Brain microvascular endothelial cell (primary cell): ENCODE data around the gene EHD4.
A peak's percentile ranks its signal among the peaks of the same experiment; 100 is the strongest.

Experiments used
- DNase-seq: peaks from one replicate; pipeline ENCODE4 v3.0.0-alpha.2; 2020
- H3K27ac ChIP-seq: fragments of 250-450 bp; sonication (Bioruptor Pico); 2 replicates; pipeline ENCODE4 v1.5.1; 2020; ENCODE audit warnings: mild to moderate bottlenecking, moderate library complexity
- H3K27me3 ChIP-seq: fragments of 250-450 bp; sonication (Bioruptor Pico); replicated peaks from 2 replicates; pipeline ENCODE4 v1.5.1; 2020; ENCODE audit warnings: mild to moderate bottlenecking
- H3K36me3 ChIP-seq: fragments of 250-450 bp; sonication (Bioruptor Pico); replicated peaks from 2 replicates; pipeline ENCODE4 v1.5.1; 2020; ENCODE audit warnings: mild to moderate bottlenecking
- H3K4me3 ChIP-seq: 2 replicates; pipeline ENCODE4 v1.5.1; 2011; ENCODE audit warnings: low read depth, mild to moderate bottlenecking, control low read depth, low read length, moderate library complexity
- in situ Hi-C: cut with HindIII; loops from 2 replicates; pipeline ENCODE4 v1.10.0; 2017; ENCODE audit warnings: low sequenced_read_pairs, low pct_ligation_motif_present
- TF ChIP-seq, protein P1 (sequence below): IDR thresholded peaks from 2 replicates; pipeline ENCODE4 v1.5.1; 2011; ENCODE audit warnings: low read depth, mild to moderate bottlenecking, moderate library complexity, low read length, control low read depth, inconsistent platforms; ENCODE audit errors: missing control alignments

The EHD4 gene

GRCh38 chr15:41985236-41986160 is 13.1 kb upstream of the EHD4 start:
- Histone ChIP-seq H3K36me3 (no peaks in the 10 kb centered on the region), H3K27ac (no peak overlapping the region), H3K27me3 (no peaks in the 10 kb centered on the region), H3K4me3 (no peak overlapping the region)
- in situ Hi-C loops, result no loop called here
- TF ChIP-seq, protein P1, sequence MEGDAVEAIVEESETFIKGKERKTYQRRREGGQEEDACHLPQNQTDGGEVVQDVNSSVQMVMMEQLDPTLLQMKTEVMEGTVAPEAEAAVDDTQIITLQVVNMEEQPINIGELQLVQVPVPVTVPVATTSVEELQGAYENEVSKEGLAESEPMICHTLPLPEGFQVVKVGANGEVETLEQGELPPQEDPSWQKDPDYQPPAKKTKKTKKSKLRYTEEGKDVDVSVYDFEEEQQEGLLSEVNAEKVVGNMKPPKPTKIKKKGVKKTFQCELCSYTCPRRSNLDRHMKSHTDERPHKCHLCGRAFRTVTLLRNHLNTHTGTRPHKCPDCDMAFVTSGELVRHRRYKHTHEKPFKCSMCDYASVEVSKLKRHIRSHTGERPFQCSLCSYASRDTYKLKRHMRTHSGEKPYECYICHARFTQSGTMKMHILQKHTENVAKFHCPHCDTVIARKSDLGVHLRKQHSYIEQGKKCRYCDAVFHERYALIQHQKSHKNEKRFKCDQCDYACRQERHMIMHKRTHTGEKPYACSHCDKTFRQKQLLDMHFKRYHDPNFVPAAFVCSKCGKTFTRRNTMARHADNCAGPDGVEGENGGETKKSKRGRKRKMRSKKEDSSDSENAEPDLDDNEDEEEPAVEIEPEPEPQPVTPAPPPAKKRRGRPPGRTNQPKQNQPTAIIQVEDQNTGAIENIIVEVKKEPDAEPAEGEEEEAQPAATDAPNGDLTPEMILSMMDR, result no peak
- DNase-seq, result no peak

DNA sequence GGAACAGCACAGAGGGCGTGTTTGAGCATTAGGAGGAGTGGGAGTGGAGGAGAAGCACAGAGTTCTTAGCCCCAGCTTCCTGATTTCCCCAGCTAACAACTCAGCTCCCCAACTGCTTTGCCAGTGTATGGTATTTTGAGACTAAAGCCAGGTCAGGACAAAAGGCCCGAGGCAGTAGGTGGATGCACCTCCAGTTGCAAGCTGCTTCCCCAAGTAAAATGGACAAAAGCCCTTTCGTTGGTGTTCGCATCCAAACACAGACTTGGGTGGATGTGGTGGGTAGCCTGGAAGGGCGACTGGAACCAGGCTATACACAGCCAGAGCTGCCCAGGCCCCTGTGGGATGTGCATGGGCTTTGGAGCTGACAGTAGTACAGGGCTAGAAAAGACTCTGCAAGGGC is 12.3 kb upstream of the EHD4 start:
- Histone ChIP-seq H3K4me3 (no peak overlapping the region), H3K36me3 (no peaks in the 10 kb centered on the region), H3K27ac (no peak overlapping the region), H3K27me3 (no peaks in the 10 kb centered on the region)
- TF ChIP-seq, protein P1, result no peak
- in situ Hi-C loops, result no loop called here
- no peak for DNase-seq

DNA sequence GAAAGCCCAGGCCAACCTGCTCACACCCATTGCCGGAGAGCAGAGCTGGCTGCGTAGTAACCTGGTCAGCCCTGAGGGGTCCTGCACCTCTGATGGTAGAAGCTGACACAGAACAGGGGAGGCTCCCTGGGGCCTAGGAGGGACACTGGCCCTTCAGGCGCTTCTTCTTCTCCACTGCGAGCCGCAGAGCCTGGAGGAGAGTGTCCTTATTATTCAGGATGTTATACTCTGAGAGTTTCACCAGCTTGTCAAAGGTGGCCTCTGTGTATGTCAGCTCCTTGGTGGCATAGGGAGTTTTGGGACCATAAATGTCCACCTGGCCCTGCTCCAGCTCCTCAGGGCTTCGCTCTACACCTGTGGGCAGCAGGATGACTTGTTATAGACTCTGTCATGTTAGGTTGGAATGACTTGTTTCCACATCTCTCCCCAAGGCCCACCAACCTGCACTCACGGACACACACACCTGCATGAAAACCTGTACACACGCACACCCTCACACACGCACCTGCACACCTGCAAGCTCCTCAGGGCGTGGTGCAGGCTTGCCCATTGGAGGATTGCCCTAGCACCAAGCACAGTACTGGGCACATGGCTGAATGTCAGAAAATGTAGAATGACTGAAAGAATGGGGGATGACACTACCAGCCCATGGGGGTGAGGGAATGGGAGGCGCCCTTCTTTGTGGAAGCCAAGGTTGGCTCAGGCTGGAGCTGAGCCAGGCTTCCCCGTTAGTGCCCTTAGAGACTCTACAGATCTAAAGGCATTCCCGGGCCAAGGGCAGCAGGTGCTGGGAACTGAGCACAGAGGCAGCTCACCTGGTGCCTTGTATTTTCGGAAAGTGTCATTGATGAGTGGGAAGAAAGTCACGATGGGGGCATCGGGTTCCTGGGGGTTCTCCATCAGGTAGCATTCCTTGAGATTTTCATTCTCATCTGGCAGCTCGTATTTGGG is 11.5 kb upstream of the EHD4 start:
- no peak overlapping the region for H3K4me3 ChIP-seq
- no peaks in the 10 kb centered on the region for H3K27me3 ChIP-seq
- TF ChIP-seq, protein P1, result no peak
- no peak overlapping the region for H3K27ac ChIP-seq
- in situ Hi-C loops, result no loop called here
- DNase-seq, result no peak
- no peaks in the 10 kb centered on the region for H3K36me3 ChIP-seq

- Histone ChIP-seq H3K27ac (no peak overlapping the region), H3K4me3 (no peak overlapping the region), H3K27me3 (no peaks in the 10 kb centered on the region), H3K36me3 (no peaks in the 10 kb centered on the region)
- in situ Hi-C loops, result no loop called here
- TF ChIP-seq, protein P1, result no peak
- no peak for DNase-seq
Measured at GRCh38 chr15:41983221-41983620, 10.9 kb upstream of the EHD4 start.

- in situ Hi-C loops, result no loop called here
- TF ChIP-seq, protein P1, result no peak
- Histone ChIP-seq H3K27ac (no peak overlapping the region), H3K27me3 (no peaks in the 10 kb centered on the region), H3K4me3 (no peak overlapping the region), H3K36me3 (no peaks in the 10 kb centered on the region)
- DNase-seq, result peak; percentile 32
Measured at GRCh38 chr15:41982133-41982930, 10.0 kb upstream of the EHD4 start.
